ENCODE measurements around the gene CAMK2D.

The CAMK2D gene

GRCh38 chr4:113433116-113433515 is 328.4 kb downstream of the CAMK2D start:
- POLR2A ChIA-PET = interaction anchor here (0.6 kb wide), 1 partner anchor 762 kb away, joined by 3 read pairs; no protein-coding TSS in a partner anchor

GRCh38 chr4:113423631-113424030 is 337.9 kb downstream of the CAMK2D start:
- no peak for TF ChIP-seq CTCF (IDR thresholded peaks at IDR 0.05; ENCODE audit: insufficient read depth, low read length, missing control alignments)
- ChIA-PET POLR2A (interaction anchor here (0.6 kb wide), 1 partner anchor 473 kb away, joined by 3 read pairs; no protein-coding TSS in a partner anchor), CTCF (no interaction called here)
- no peak for DNase-seq (ENCODE audit: low read depth, low spot score)
- H3K4me3 ChIP-seq (ENCODE audit: low read depth, low read length) = no peak overlapping the region

More at GRCh38 chr4:113433116-113433515, 328.4 kb downstream of the CAMK2D start:
- no peak for TF ChIP-seq CTCF (IDR thresholded peaks at IDR 0.05; ENCODE audit: insufficient read depth, low read length, missing control alignments)
- DNase-seq (ENCODE audit: low read depth, low spot score) = no peak
- no peak overlapping the region for H3K4me3 ChIP-seq (ENCODE audit: low read depth, low read length)
- CTCF ChIA-PET = no interaction called here

GRCh38 chr4:113420938-113421337 is 340.6 kb downstream of the CAMK2D start:
- DNase-seq (ENCODE audit: low read depth, low spot score) = no peak
- H3K4me3 ChIP-seq (ENCODE audit: low read depth, low read length) = no peak overlapping the region
- no peak for TF ChIP-seq CTCF (IDR thresholded peaks at IDR 0.05; ENCODE audit: insufficient read depth, low read length, missing control alignments)
- ChIA-PET CTCF (no interaction called here), POLR2A (no interaction called here)

- TF ChIP-seq CTCF (IDR thresholded peaks at IDR 0.05; ENCODE audit: insufficient read depth, low read length, missing control alignments) = no peak
- POLR2A ChIA-PET = no interaction called here
- no peak for DNase-seq (ENCODE audit: low read depth, low spot score)
- CTCF ChIA-PET = no interaction called here
- no peak overlapping the region for H3K4me3 ChIP-seq (ENCODE audit: low read depth, low read length)
Observed at GRCh38 chr4:113419631-113420030, 341.9 kb downstream of the CAMK2D start.

GRCh38 chr4:113411496-113411938 is 350.0 kb downstream of the CAMK2D start:
- CTCF ChIA-PET = interaction anchor here (1.4 kb wide), 1 partner anchor 137 kb away, joined by 4 read pairs; no protein-coding TSS in a partner anchor
- TF ChIP-seq CTCF (IDR thresholded peaks at IDR 0.05; ENCODE audit: insufficient read depth, low read length, missing control alignments) = no peak
- POLR2A ChIA-PET = no interaction called here
- DNase-seq (ENCODE audit: low read depth, low spot score) = peak; percentile 76
- H3K4me3 ChIP-seq (ENCODE audit: low read depth, low read length) = no peak overlapping the region

- no peak for DNase-seq (ENCODE audit: low read depth, low spot score)
- no peak overlapping the region for H3K4me3 ChIP-seq (ENCODE audit: low read depth, low read length)
- POLR2A ChIA-PET = no interaction called here
- CTCF ChIA-PET = no interaction called here
- TF ChIP-seq CTCF (IDR thresholded peaks at IDR 0.05; ENCODE audit: insufficient read depth, low read length, missing control alignments) = no peak
Observed at GRCh38 chr4:113410686-113411085, 350.9 kb downstream of the CAMK2D start.
